Fibroblast of villous mesenchyme (primary cell): Measurements from ENCODE around the gene CREB3L1. TPM values are rescaled to one million over a fixed set of nuclear protein-coding genes. Genes with fewer than 3 reads are reported as not detected.

Experiments used
- DNase-seq: peaks from one replicate; pipeline ENCODE4 v3.0.0-alpha.2; 2010; ENCODE audit warnings: low read depth
- H3K4me3 ChIP-seq: 2 replicates; pipeline ENCODE4 v1.5.1; 2011; ENCODE audit warnings: low read depth, mild to moderate bottlenecking, low read length
- CTCF ChIP-seq: IDR thresholded peaks from 2 replicates; pipeline ENCODE4 v1.5.1; 2012; ENCODE audit warnings: low read depth, mild to moderate bottlenecking, low read length; ENCODE audit not compliant: insufficient read depth
- total RNA-seq: library from RNA; depleted of rRNA; stranded (reverse); fragments of >200 nt; gene quantifications from 2 replicates; pipeline ENCODE4 v1.2.3, GENCODE V29; 2012

The CREB3L1 gene
- total RNA-seq = 40.6 and 66.7 TPM in 2 replicates

GRCh38 chr11:46277622-46278386 is at the start of gene CREB3L1:
TSS of gene CREB3L1 (plus strand) at chr11:46277662. CDS start at chr11:46278112, 450 bp downstream.
- DNase-seq = peak; percentile 26
- H3K4me3 ChIP-seq = peak within 1 kb of the TSS; percentile 99
- TF ChIP-seq CTCF = no peak

- no peak for TF ChIP-seq CTCF
- no peak overlapping the region for H3K4me3 ChIP-seq
- no peak for DNase-seq
Observed at GRCh38 chr11:46229230-46229629, 48.2 kb upstream of the CREB3L1 start.

- DNase-seq = no peak
- no peak for TF ChIP-seq CTCF
Observed at GRCh38 chr11:46234311-46234710, 43.2 kb upstream of the CREB3L1 start.

GRCh38 chr11:46235777-46236688 is 41.4 kb upstream of the CREB3L1 start:
- TF ChIP-seq CTCF = no peak
- DNase-seq = peak; percentile 59
- H3K4me3 ChIP-seq = no peak overlapping the region

More at GRCh38 chr11:46234311-46234710, 43.2 kb upstream of the CREB3L1 start:
- no peak overlapping the region for H3K4me3 ChIP-seq

GRCh38 chr11:46236918-46237247 is 40.6 kb upstream of the CREB3L1 start:
- no peak for TF ChIP-seq CTCF
- peak overlapping the region; percentile 52 for H3K4me3 ChIP-seq
- DNase-seq = no peak

GRCh38 chr11:46237248-46238077 is 40.0 kb upstream of the CREB3L1 start:
- peak; percentile 86 for DNase-seq
- peak overlapping the region; percentile 52 for H3K4me3 ChIP-seq
- TF ChIP-seq CTCF = no peak
